ENCODE measurements around the gene EYA2.

DNA sequence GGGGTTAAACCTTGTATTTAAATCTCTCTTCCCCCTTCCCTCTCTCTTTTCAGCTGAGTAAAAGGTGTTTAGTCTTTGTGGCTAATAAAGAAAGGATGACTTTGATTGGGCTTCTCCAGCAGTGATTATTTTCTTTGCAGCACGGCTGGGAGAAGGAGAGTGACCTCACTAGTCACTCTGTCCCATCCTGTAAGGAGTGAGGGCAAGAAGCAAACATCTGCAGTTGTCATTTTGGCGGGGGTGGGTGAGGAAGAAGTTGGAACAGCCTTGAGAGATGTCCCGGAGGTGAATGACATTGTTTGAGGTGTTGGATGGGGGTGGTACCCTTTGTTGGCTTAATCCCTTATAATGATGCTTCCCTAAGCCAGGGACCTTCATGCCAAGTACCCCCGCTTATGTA is 223.6 kb downstream of the EYA2 start:
- TF ChIP-seq, protein P1, sequence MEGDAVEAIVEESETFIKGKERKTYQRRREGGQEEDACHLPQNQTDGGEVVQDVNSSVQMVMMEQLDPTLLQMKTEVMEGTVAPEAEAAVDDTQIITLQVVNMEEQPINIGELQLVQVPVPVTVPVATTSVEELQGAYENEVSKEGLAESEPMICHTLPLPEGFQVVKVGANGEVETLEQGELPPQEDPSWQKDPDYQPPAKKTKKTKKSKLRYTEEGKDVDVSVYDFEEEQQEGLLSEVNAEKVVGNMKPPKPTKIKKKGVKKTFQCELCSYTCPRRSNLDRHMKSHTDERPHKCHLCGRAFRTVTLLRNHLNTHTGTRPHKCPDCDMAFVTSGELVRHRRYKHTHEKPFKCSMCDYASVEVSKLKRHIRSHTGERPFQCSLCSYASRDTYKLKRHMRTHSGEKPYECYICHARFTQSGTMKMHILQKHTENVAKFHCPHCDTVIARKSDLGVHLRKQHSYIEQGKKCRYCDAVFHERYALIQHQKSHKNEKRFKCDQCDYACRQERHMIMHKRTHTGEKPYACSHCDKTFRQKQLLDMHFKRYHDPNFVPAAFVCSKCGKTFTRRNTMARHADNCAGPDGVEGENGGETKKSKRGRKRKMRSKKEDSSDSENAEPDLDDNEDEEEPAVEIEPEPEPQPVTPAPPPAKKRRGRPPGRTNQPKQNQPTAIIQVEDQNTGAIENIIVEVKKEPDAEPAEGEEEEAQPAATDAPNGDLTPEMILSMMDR (conservative IDR thresholded peaks at IDR 0.05 in 1 of 2, IDR thresholded peaks at IDR 0.05 in 1 of 2; ENCODE audit: extremely low read depth in 1 of 2, insufficient read depth in 1 of 2, low read depth in 1 of 2, low read length in 2 of 2), result no peak
- TF ChIP-seq EZH2 (IDR thresholded peaks at IDR 0.05; ENCODE audit: borderline replicate concordance, low read length), result no peak

All from mammary epithelial cell (primary cell).